ENCODE data around the gene CDH8. TPM values are rescaled to one million over a fixed set of nuclear protein-coding genes. Genes with fewer than 3 reads are reported as not detected.

CDH8 gene
- polyA plus RNA-seq, 1 of the 3 experiments (the other 2 are of a cell fraction): 0.05 TPM

DNA sequence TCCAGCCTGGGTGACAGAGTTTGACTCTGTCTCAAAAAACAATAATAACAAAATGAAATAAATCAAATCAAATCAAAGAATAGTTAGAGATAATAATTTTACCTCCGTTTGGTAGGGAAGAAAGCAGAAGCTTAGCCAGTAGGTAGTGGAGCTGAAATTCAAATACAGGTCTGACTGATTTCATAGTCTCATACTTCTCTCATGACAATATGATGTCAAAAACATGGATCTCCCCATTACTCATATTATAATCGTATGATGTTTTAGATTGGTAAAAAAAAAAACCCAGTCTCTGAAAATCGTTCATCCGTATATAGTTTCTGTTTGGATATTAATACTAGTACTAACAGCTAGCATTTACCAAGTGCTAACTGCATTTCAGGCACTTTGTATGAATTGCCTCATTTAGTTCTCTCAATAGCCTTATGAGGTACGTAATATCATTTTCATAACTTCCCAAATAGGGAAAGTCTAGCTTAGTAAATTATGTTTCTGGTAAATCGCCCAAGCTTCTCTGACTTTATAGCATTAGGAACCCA is 48.7 kb downstream of the CDH8 start:
- 34% methylated on average over 6 of the region's 6 CpGs for WGBS (ENCODE audit: low lambda C conversion rate)

DNA sequence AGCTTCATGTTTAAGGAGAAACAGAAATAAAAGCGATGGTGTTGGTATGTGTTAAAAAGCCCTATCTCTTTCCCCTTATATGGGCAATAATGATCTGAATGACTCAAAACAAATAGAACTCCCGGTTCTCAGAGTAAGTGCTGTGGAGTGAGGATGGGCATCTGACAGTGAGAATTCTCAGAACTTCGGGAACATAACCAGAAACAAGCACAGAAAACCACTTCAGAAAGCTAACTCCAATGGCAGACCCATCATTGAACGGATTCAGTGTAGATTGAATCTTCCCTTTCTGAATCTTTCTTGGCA is 67.2 kb downstream of the CDH8 start:
- Histone ChIP-seq H3K9me3 (no peaks in the 10 kb centered on the region), H3F3A (replicated peaks; ENCODE audit: insufficient read depth) (no peaks in the 10 kb centered on the region), H2AFZ (ENCODE audit: low read depth) (no peak overlapping the region), H3K27ac (ENCODE audit: low read depth in 2 of 2, low read length in 1 of 2) (no peak overlapping the region), H3K9me2 (no peaks in the 10 kb centered on the region), H4K20me1 (ENCODE audit: insufficient read depth) (no peaks in the 10 kb centered on the region), H3K79me2 (ENCODE audit: insufficient read depth) (no peaks in the 10 kb centered on the region), H3K4me1 (ENCODE audit: control insufficient read depth in 1 of 2, insufficient read depth in 2 of 2, low read depth in 1 of 2, low read length in 1 of 2) (no peaks in the 10 kb centered on the region), H3K4me3 (ENCODE audit: low read depth in 2 of 2, low read length in 1 of 2) (no peak overlapping the region), H3K27me3 (ENCODE audit: insufficient read depth) (no peaks in the 10 kb centered on the region), H3K36me3 (replicated peaks in 1 of 2; ENCODE audit: control insufficient read depth in 1 of 2, insufficient read depth in 2 of 2, low read length in 1 of 2) (no peaks in the 10 kb centered on the region), H3K4me2 (no peak overlapping the region), H3K9ac (no peak overlapping the region)
- DNase-seq: no peak
- CTCF ChIA-PET: no interaction called here
- POLR2A ChIA-PET: no interaction called here
- 19% methylated on average over 4 of the region's 4 CpGs for WGBS (ENCODE audit: low lambda C conversion rate)
- TF ChIP-seq TCF12 (IDR thresholded peaks at IDR 0.05) (no peak), ELF1 (IDR thresholded peaks at IDR 0.05) (no peak), EZH2phosphoT487 (IDR thresholded peaks at IDR 0.05; ENCODE audit: borderline replicate concordance, low read depth) (no peak), RFX5 (IDR thresholded peaks at IDR 0.05; ENCODE audit: low read length) (no peak), TEAD4 (IDR thresholded peaks at IDR 0.05; ENCODE audit: borderline replicate concordance, insufficient read depth) (no peak), TAF1 (IDR thresholded peaks at IDR 0.05; ENCODE audit: borderline replicate concordance, low read depth, low read length) (no peak), SIN3A (IDR thresholded peaks at IDR 0.05; ENCODE audit: borderline replicate concordance, low read depth, low read length) (no peak), RXRA (IDR thresholded peaks at IDR 0.05; ENCODE audit: borderline replicate concordance, low read depth) (no peak), MXI1 (IDR thresholded peaks at IDR 0.05; ENCODE audit: low read depth, low read length) (no peak), GATA2 (CRISPR knock-in tag; IDR thresholded peaks at IDR 0.05) (no peak), EP300 (IDR thresholded peaks at IDR 0.05; ENCODE audit: borderline replicate concordance in 1 of 2, low read depth in 1 of 2, low read length in 1 of 2) (no peak)
- TF ChIP-seq, protein P1, sequence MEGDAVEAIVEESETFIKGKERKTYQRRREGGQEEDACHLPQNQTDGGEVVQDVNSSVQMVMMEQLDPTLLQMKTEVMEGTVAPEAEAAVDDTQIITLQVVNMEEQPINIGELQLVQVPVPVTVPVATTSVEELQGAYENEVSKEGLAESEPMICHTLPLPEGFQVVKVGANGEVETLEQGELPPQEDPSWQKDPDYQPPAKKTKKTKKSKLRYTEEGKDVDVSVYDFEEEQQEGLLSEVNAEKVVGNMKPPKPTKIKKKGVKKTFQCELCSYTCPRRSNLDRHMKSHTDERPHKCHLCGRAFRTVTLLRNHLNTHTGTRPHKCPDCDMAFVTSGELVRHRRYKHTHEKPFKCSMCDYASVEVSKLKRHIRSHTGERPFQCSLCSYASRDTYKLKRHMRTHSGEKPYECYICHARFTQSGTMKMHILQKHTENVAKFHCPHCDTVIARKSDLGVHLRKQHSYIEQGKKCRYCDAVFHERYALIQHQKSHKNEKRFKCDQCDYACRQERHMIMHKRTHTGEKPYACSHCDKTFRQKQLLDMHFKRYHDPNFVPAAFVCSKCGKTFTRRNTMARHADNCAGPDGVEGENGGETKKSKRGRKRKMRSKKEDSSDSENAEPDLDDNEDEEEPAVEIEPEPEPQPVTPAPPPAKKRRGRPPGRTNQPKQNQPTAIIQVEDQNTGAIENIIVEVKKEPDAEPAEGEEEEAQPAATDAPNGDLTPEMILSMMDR (IDR thresholded peaks at IDR 0.05): no peak

More for the DNA sequence above, 48.7 kb downstream of the CDH8 start:
- DNase-seq: no peak
- H4K20me1 ChIP-seq (ENCODE audit: insufficient read depth): no peaks in the 10 kb centered on the region
- no peaks in the 10 kb centered on the region for H3K9me3 ChIP-seq
- H3K4me1 ChIP-seq (ENCODE audit: control insufficient read depth in 1 of 2, insufficient read depth in 2 of 2, low read depth in 1 of 2, low read length in 1 of 2): no peaks in the 10 kb centered on the region
- TF ChIP-seq USF1 (IDR thresholded peaks at IDR 0.05; ENCODE audit: borderline replicate concordance, low read depth) (no peak), NFIC (IDR thresholded peaks at IDR 0.05; ENCODE audit: borderline replicate concordance) (no peak), TEAD4 (IDR thresholded peaks at IDR 0.05; ENCODE audit: borderline replicate concordance, insufficient read depth) (no peak), PBX3 (IDR thresholded peaks at IDR 0.05) (no peak), EP300 (IDR thresholded peaks at IDR 0.05; ENCODE audit: borderline replicate concordance in 1 of 2, low read depth in 1 of 2, low read length in 1 of 2) (no peak)
- ChIA-PET POLR2A (no interaction called here), CTCF (interaction anchor here (1.0 kb wide), 1 partner anchor 17 kb away, joined by 3 read pairs; no protein-coding TSS in a partner anchor)
- H2AFZ ChIP-seq (ENCODE audit: low read depth): no peak overlapping the region
- no peak overlapping the region for H3K4me2 ChIP-seq
- H3K9ac ChIP-seq: no peak overlapping the region
- H3F3A ChIP-seq (replicated peaks; ENCODE audit: insufficient read depth): no peaks in the 10 kb centered on the region
- H3K4me3 ChIP-seq (ENCODE audit: low read depth in 2 of 2, low read length in 1 of 2): no peak overlapping the region
- H3K27ac ChIP-seq (ENCODE audit: low read depth in 2 of 2, low read length in 1 of 2): no peak overlapping the region
- no peaks in the 10 kb centered on the region for H3K9me2 ChIP-seq
- H3K27me3 ChIP-seq (ENCODE audit: insufficient read depth): no peaks in the 10 kb centered on the region
- no peaks in the 10 kb centered on the region for H3K36me3 ChIP-seq (replicated peaks in 1 of 2; ENCODE audit: control insufficient read depth in 1 of 2, insufficient read depth in 2 of 2, low read length in 1 of 2)
- no peaks in the 10 kb centered on the region for H3K79me2 ChIP-seq (ENCODE audit: insufficient read depth)

All from SK-N-SH (cell line).